Endothelial cell of umbilical vein (primary cell): ENCODE data around the gene ACCSL. TPM values are rescaled to one million over a fixed set of nuclear protein-coding genes. Genes with fewer than 3 reads are reported as not detected.

Source experiments
- BruUV-seq: library from RNA; stranded (reverse); fragments of 400-500 nt; replicated peaks from 2 replicates; lab custom pipeline; 2021; lab: Mats Ljungman, UMichigan
- CTCF ChIA-PET: fragments of 300-600, 350-600 bp; sonication (Branson Sonifier 250); formaldehyde crosslinking; loops from one replicate; lab custom pipeline; 2021; ENCODE audit warnings: antibody characterized with exemption, inconsistent platforms; lab: Charles Lee
- POLR2A ChIA-PET: fragments of 300-600, 350-600 bp; sonication (Branson Sonifier 250); formaldehyde crosslinking; loops from one replicate; lab custom pipeline; 2021; ENCODE audit warnings: antibody characterized with exemption, inconsistent platforms; lab: Charles Lee
- DNase-seq: peaks from one replicate; pipeline ENCODE4 v3.0.0-alpha.2; 2011; ENCODE audit warnings: low read depth, low spot score
- FAIRE-seq: peaks from 2 replicates; lab custom pipeline; 2011; peaks lifted over from hg19 to GRCh38; lab: Jason Lieb, UNC
- H2AFZ ChIP-seq: 2 replicates; pipeline ENCODE4 v1.6.0; 2012; ENCODE audit warnings: low read depth, low read length, control low read depth, inconsistent platforms
- H3K27ac ChIP-seq: 2 replicates; pipeline ENCODE4 v1.5.1; 2011; ENCODE audit warnings: low read depth, mild to moderate bottlenecking, control low read depth, low read length, moderate library complexity; ENCODE audit not compliant: insufficient read depth
- H3K27me3 ChIP-seq, 2 experiments: 2 replicates each; pipeline versions ENCODE4 v1.6.0 to v1.6.1; 2011; ENCODE audit warnings: low read length in 2 of 2, mixed read lengths in 1 of 2; ENCODE audit not compliant: control insufficient read depth in 2 of 2, insufficient read depth in 2 of 2
- H3K36me3 ChIP-seq, 2 experiments: 2 replicates in 1 of 2; 3 replicates in 1 of 2; pipeline ENCODE4 v1.5.1; 2011; ENCODE audit warnings: low read length in 2 of 2, mild to moderate bottlenecking in 1 of 2, moderate library complexity in 1 of 2; ENCODE audit not compliant: control insufficient read depth in 2 of 2, insufficient read depth in 2 of 2; ENCODE audit errors: extremely low read depth in 1 of 2
- H3K4me1 ChIP-seq: 3 replicates; pipeline ENCODE4 v1.5.1; 2011; ENCODE audit warnings: mild to moderate bottlenecking, low read length; ENCODE audit not compliant: control insufficient read depth, insufficient read depth; ENCODE audit errors: extremely low read depth
- H3K4me2 ChIP-seq: 2 replicates; pipeline ENCODE4 v1.6.1; 2011; ENCODE audit warnings: low read length, control low read depth, mixed read lengths; ENCODE audit not compliant: insufficient read depth
- H3K4me3 ChIP-seq, 3 experiments: fragments of 200-600 bp in 1 of 3; sonication (generic), shearing (Covaris generic) in 1 of 3; replicated peaks in 1 of 3; 2 replicates each; pipeline ENCODE4 v1.5.1; 2011 to 2016; ENCODE audit warnings: control low read depth in 3 of 3, low read length in 3 of 3, mild to moderate bottlenecking in 2 of 3, inconsistent platforms in 1 of 3, low read depth in 1 of 3, moderate library complexity in 1 of 3; ENCODE audit not compliant: insufficient read depth in 1 of 3
- H3K79me2 ChIP-seq: 2 replicates; pipeline ENCODE4 v1.6.0; 2012; ENCODE audit warnings: low read length, inconsistent platforms; ENCODE audit not compliant: control insufficient read depth, insufficient read depth
- H3K9ac ChIP-seq: replicated peaks from 2 replicates; pipeline ENCODE3; 2011; ENCODE audit warnings: low read length, control low read depth; ENCODE audit not compliant: insufficient read depth; ENCODE audit errors: extremely low read depth
- H3K9me1 ChIP-seq: replicated peaks from 3 replicates; pipeline ENCODE4 v1.6.0; 2011; ENCODE audit warnings: mild to moderate bottlenecking, low read length; ENCODE audit not compliant: control insufficient read depth, insufficient read depth; ENCODE audit errors: extremely low read depth
- H3K9me3 ChIP-seq: replicated peaks from 2 replicates; pipeline ENCODE4 v1.5.1; 2012; ENCODE audit warnings: low read length, inconsistent platforms; ENCODE audit not compliant: control insufficient read depth, insufficient read depth
- H4K20me1 ChIP-seq: replicated peaks from 2 replicates; pipeline ENCODE3; 2011; ENCODE audit warnings: mild to moderate bottlenecking, low read length; ENCODE audit not compliant: control insufficient read depth, insufficient read depth; ENCODE audit errors: extremely low read depth
- CTCF ChIP-seq, 2 donors: IDR thresholded peaks; 1 replicate in 1 of 2; 2 replicates in 1 of 2; pipeline ENCODE4 v1.5.1; 2011; ENCODE audit warnings: low read length in 2 of 2, mild to moderate bottlenecking in 2 of 2, moderate library complexity in 2 of 2, control low read depth in 1 of 2, inconsistent platforms in 1 of 2, low read depth in 1 of 2; ENCODE audit not compliant: insufficient read depth in 1 of 2; ENCODE audit errors: extremely low read depth in 1 of 2
- EZH2 ChIP-seq: IDR thresholded peaks from 2 replicates; pipeline ENCODE4 v1.6.1; 2012; ENCODE audit warnings: borderline replicate concordance, low read depth, mild to moderate bottlenecking, moderate library complexity, low read length, inconsistent platforms; ENCODE audit not compliant: severe bottlenecking
- FOS ChIP-seq: IDR thresholded peaks from 2 replicates; pipeline ENCODE4 v1.6.1; 2011; ENCODE audit warnings: mild to moderate bottlenecking, low read length, moderate library complexity, borderline replicate concordance; ENCODE audit not compliant: insufficient read depth
- GATA2 ChIP-seq: IDR thresholded peaks from 2 replicates; pipeline ENCODE4 v1.7.0; 2011; ENCODE audit warnings: low read depth, mild to moderate bottlenecking, moderate library complexity, mixed read lengths, low read length; ENCODE audit not compliant: insufficient read length, insufficient read depth
- JUN ChIP-seq: IDR thresholded peaks from 2 replicates; pipeline ENCODE4 v1.6.1; 2011; ENCODE audit warnings: borderline replicate concordance, low read depth; ENCODE audit not compliant: insufficient read length, insufficient read depth
- MAX ChIP-seq: IDR thresholded peaks from 2 replicates; pipeline ENCODE4 v1.6.1; 2011; ENCODE audit not compliant: insufficient read depth, insufficient read length
- MYC ChIP-seq: IDR thresholded peaks from one replicate; pipeline ENCODE4 v1.6.1; 2011; ENCODE audit warnings: mild to moderate bottlenecking, low read depth, low read length
- POLR2A ChIP-seq: IDR thresholded peaks from 2 replicates; pipeline ENCODE4 v1.6.1; 2012; ENCODE audit warnings: low read depth, mild to moderate bottlenecking, control low read depth, low read length
- POLR2AphosphoS5 ChIP-seq: IDR thresholded peaks from 2 replicates; pipeline ENCODE4 v1.6.1; 2012; ENCODE audit warnings: low read depth, mild to moderate bottlenecking, control low read depth, low read length, moderate library complexity; ENCODE audit not compliant: insufficient read depth
- dilution Hi-C: fragments of 300-500 bp; cut with MboI; formaldehyde crosslinking; loops from one replicate; pipeline ENCODE4 v1.15.0; 2019; ENCODE audit warnings: low sequenced_read_pairs; ENCODE audit not compliant: extremely low pct_ligation_motif_present
- intact Hi-C: fragments of 100-400 bp; cut with micrococcal nuclease; formaldehyde crosslinking; loops from one replicate; pipeline ENCODE4 v1.10.0; 2022
- polyA plus RNA-seq, 4 experiments: library from polyadenylated mRNA; depleted of rRNA in 3 of 4; stranded (reverse) in 3 of 4; unstranded in 1 of 4; fragments of >200 nt; gene quantifications; 2 replicates each; pipeline versions ENCODE4 v1.2.1 to v1.2.3, GENCODE V29; 2011 to 2012; ENCODE audit warnings: missing spikeins in 1 of 4
- total RNA-seq: library from RNA; stranded (reverse); gene quantifications from 2 replicates; pipeline ENCODE4 v1.2.3, GENCODE V29; 2021

ACCSL gene
- total and polyA plus RNA-seq, 2 donors (not counting 3 experiments of a cell fraction or from before 2014, with no cell fraction given): not detected

GRCh38 chr11:44008088-44008501 is 39.7 kb upstream of the ACCSL start:
- no peaks in the 10 kb centered on the region for H3K9me3 ChIP-seq
- no peak overlapping the region for H3K9ac ChIP-seq
- no peaks in the 10 kb centered on the region for H4K20me1 ChIP-seq
- ChIA-PET CTCF (no interaction called here), POLR2A (no interaction called here)
- H3K9me1 ChIP-seq: no peaks in the 10 kb centered on the region
- no peak for DNase-seq
- no peak for FAIRE-seq
- dilution Hi-C loops (no loop called here), intact Hi-C loops (no loop called here)
- no peak overlapping the region for H3K27ac ChIP-seq
- no TSS peak for BruUV-seq
- H3K27me3 ChIP-seq: peaks cover 3 to 6% of the 10 kb centered on the region in 2 experiments
- no peaks in the 10 kb centered on the region for H3K36me3 ChIP-seq
- H3K4me2 ChIP-seq: no peak overlapping the region
- no peaks in the 10 kb centered on the region for H3K79me2 ChIP-seq
- TF ChIP-seq POLR2AphosphoS5: no peak
- TF ChIP-seq POLR2A: no peak
- TF ChIP-seq GATA2: no peak
- TF ChIP-seq CTCF (IDR thresholded peaks at IDR 0.05; ENCODE audit: extremely low read depth in 1 of 2, insufficient read depth in 1 of 2, low read depth in 1 of 2, low read length in 2 of 2): no peak
- no peak for TF ChIP-seq MYC
- TF ChIP-seq FOS: no peak
- no peak for TF ChIP-seq MAX
- no peak for TF ChIP-seq EZH2
- TF ChIP-seq JUN: no peak
- no peak overlapping the region for H3K4me3 ChIP-seq
- H3K4me1 ChIP-seq: no peaks in the 10 kb centered on the region
- no peak overlapping the region for H2AFZ ChIP-seq
